RWPE1 (cell line): Measurements from ENCODE around the gene PDE4B.

Experiments used
- CTCF ChIA-PET: fragments of 350-600 bp; sonication (Branson Sonifier 250); formaldehyde crosslinking; extraction: SDS; loops from one replicate; lab custom pipeline; 2021; lab: Yijun Ruan, JAX
- POLR2A ChIA-PET: fragments of 400-600 bp; formaldehyde crosslinking; extraction: SDS; loops from one replicate; lab custom pipeline; 2020; ENCODE audit warnings: antibody characterized with exemption; ENCODE audit not compliant: low non-redundant PET; lab: Yijun Ruan, JAX
- DNase-seq: peaks from one replicate; pipeline ENCODE4 v3.0.0; 2012; ENCODE audit warnings: low spot score
- H3K27ac ChIP-seq: fragments of 450-650 bp; 2 replicates; pipeline ENCODE4 v1.5.1; 2017
- CTCF ChIP-seq: fragments of 450-650 bp; conservative IDR thresholded peaks from 2 replicates; pipeline ENCODE4 v1.5.1; 2017; ENCODE audit warnings: low read depth, mild to moderate bottlenecking

PDE4B gene

GRCh38 chr1:66371233-66372005 is 578.7 kb downstream of the PDE4B start:
- no peak for DNase-seq
- CTCF ChIA-PET: no interaction called here
- POLR2A ChIA-PET: no interaction called here
- no peak overlapping the region for H3K27ac ChIP-seq
- TF ChIP-seq CTCF: no peak

- no peak for DNase-seq
- no peak for TF ChIP-seq CTCF
- POLR2A ChIA-PET: no interaction called here
- CTCF ChIA-PET: no interaction called here
- no peak overlapping the region for H3K27ac ChIP-seq
Observed at GRCh38 chr1:66372522-66373101, 579.9 kb downstream of the PDE4B start.

DNA sequence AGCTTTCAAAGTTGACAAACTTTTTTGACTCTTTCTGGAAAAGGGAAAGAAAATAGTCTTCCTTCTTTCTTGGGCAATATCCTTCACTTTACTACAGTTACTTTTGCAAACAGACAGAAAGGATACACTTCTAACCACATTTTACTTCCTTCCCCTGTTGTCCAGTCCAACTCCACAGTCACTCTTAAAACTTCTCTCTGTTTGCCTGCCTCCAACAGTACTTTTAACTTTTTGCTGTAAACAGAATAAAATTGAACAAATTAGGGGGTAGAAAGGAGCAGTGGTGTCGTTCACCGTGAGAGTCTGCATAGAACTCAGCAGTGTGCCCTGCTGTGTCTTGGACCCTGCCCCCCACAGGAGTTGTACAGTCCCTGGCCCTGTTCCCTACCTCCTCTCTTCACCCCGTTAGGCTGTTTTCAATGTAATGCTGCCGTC is 580.5 kb downstream of the PDE4B start:
- ChIA-PET CTCF (no interaction called here), POLR2A (no interaction called here)
- DNase-seq: no peak
- TF ChIP-seq CTCF: no peak
- H3K27ac ChIP-seq: no peak overlapping the region

DNA sequence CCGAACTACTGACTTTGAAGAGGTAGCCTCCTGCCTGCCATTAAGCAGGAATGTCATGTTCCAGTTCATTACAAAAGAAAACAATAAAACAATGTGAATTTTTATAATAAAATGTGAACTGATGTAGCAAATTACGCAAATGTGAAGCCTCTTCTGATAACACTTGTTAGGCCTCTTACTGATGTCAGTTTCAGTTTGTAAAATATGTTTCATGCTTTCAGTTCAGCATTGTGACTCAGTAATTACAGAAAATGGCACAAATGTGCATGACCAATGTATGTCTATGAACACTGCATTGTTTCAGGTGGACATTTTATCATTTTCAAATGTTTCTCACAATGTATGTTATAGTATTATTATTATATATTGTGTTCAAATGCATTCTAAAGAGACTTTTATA is 581.5 kb downstream of the PDE4B start:
- H3K27ac ChIP-seq: no peak overlapping the region
- DNase-seq: no peak
- POLR2A ChIA-PET: no interaction called here

DNA sequence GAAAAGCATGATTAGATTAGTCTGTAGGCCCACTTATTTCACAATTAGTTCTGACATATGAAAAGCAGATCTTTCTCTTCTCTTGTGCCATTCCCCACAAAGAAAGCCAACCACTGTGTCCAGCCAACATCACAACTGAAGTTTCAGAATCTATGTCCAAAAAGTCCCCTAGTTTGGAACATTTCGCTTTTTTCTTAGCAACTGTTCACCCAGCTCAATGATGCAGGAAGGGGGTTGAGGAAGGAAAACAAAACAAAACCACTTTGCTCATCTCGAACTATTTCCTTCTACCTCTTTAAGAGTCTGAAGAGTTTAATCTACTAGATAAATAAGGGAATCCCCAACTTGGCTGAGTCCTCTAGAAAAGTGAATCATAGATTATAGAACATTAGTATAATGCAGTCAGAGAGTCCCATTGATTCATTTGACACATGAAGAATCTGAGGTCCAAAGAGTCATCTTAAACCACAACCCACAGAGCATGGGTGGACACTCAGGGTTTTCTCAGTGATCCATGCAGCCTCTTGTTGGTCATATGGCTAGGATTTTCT is 581.9 kb downstream of the PDE4B start:
- peak; percentile 18 for DNase-seq
- CTCF ChIA-PET: no interaction called here
- no peak overlapping the region for H3K27ac ChIP-seq
- POLR2A ChIA-PET: no interaction called here
- no peak for TF ChIP-seq CTCF

More for the DNA sequence above, 581.5 kb downstream of the PDE4B start:
- no peak for TF ChIP-seq CTCF
- CTCF ChIA-PET: no interaction called here

DNA sequence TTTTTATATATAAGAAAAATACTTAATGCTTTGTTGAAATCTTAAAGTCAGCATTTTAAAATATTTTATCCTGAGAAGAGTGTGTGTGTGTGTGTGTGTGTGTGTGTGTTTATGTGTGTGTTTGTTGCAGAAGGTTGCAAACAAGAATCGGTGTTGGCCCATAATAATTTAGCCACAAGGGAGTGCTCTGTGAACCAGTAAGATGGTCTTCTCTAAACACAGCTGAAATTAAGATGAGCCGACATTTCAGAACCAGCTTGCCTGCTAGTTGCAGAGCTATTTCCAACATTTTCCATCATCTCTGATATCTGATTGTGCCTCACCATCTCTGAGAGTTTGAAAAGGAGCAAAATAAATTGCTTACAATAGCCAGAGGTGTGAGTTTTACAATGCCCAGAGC is 582.4 kb downstream of the PDE4B start:
- CTCF ChIA-PET: no interaction called here
- POLR2A ChIA-PET: no interaction called here
- no peak for TF ChIP-seq CTCF
- DNase-seq: no peak
- H3K27ac ChIP-seq: no peak overlapping the region
